NCI-H128 (cell line): ENCODE results near the gene AVPI1.

Experiments
- DNase-seq: peaks from one replicate; lab custom pipeline; 2025; ENCODE audit not compliant: unreplicated experiment; lab: John Stamatoyannopoulos, UW

The AVPI1 gene

GRCh38 chr10:97686962-97687784 is at the start of gene AVPI1:
TSS of gene AVPI1 (minus strand) at chr10:97687241. CDS start at chr10:97679905, 7,336 bp downstream.
- DNase-seq = peak; percentile 85

- DNase-seq = no peak
Observed at GRCh38 chr10:97736403-97736901, 49.4 kb upstream of the AVPI1 start.

- DNase-seq = no peak
Observed at GRCh38 chr10:97734021-97734420, 47.0 kb upstream of the AVPI1 start.

- no peak for DNase-seq
Observed at GRCh38 chr10:97733256-97733655, 46.2 kb upstream of the AVPI1 start.

GRCh38 chr10:97732052-97732359 is 45.0 kb upstream of the AVPI1 start:
- DNase-seq = no peak

GRCh38 chr10:97731346-97732051 is 44.5 kb upstream of the AVPI1 start:
- DNase-seq = peak; percentile 68

- no peak for DNase-seq
Observed at GRCh38 chr10:97729014-97729413, 42.0 kb upstream of the AVPI1 start.

GRCh38 chr10:97726636-97727178 is 39.7 kb upstream of the AVPI1 start:
- DNase-seq = no peak

- no peak for DNase-seq
Observed at GRCh38 chr10:97724341-97724941, 37.4 kb upstream of the AVPI1 start.

- DNase-seq = no peak
Observed at GRCh38 chr10:97723001-97723400, 36.0 kb upstream of the AVPI1 start.

- DNase-seq = no peak
Observed at GRCh38 chr10:97721871-97722780, 35.1 kb upstream of the AVPI1 start.

GRCh38 chr10:97719602-97720001 is 32.6 kb upstream of the AVPI1 start:
- DNase-seq = no peak

GRCh38 chr10:97718659-97719142 is 31.7 kb upstream of the AVPI1 start:
- no peak for DNase-seq

GRCh38 chr10:97718178-97718577 is 31.1 kb upstream of the AVPI1 start:
- no peak for DNase-seq

GRCh38 chr10:97717627-97718026 is 30.6 kb upstream of the AVPI1 start:
- DNase-seq = no peak

GRCh38 chr10:97715259-97715874 is 28.3 kb upstream of the AVPI1 start:
- DNase-seq = no peak

GRCh38 chr10:97714401-97715258 is 27.6 kb upstream of the AVPI1 start:
- no peak for DNase-seq

GRCh38 chr10:97713826-97714400 is 26.9 kb upstream of the AVPI1 start:
- DNase-seq = peak; percentile 17

- DNase-seq = no peak
Observed at GRCh38 chr10:97713339-97713825, 26.3 kb upstream of the AVPI1 start, which contains the start of gene MARVELD1. TSS of gene MARVELD1 (plus strand) at chr10:97713730. CDS start at chr10:97713877, 147 bp downstream.
